HFF-Myc (cell line): ENCODE data around the gene TMEM144.
A peak's percentile ranks its signal among the peaks of the same experiment; 100 is the strongest.

Source experiments
- DNase-seq: peaks from one replicate; pipeline ENCODE4 v3.0.0-alpha.2; 2011; ENCODE audit warnings: low read depth; ENCODE audit errors: extremely low read depth
- H3K4me3 ChIP-seq: replicated peaks from 2 replicates; pipeline ENCODE4 v1.5.1; 2011; ENCODE audit warnings: low read depth, mild to moderate bottlenecking, control low read depth, low read length
- CTCF ChIP-seq: IDR thresholded peaks from 2 replicates; pipeline ENCODE4 v1.5.1; 2012; ENCODE audit warnings: mild to moderate bottlenecking, low read depth, low read length, control low read depth; ENCODE audit errors: missing control alignments

TMEM144 gene

GRCh38 chr4:158254292-158254691, 44.0 kb downstream of the TMEM144 start:
- no peak for DNase-seq
- no peak overlapping the region for H3K4me3 ChIP-seq
- TF ChIP-seq CTCF, result no peak

- H3K4me3 ChIP-seq, result no peak overlapping the region
- peak; percentile 11 for DNase-seq
- TF ChIP-seq CTCF, result peak; percentile 59
These were observed 45.5 kb downstream of the TMEM144 start for GRCh38 chr4:158255727-158256324.

GRCh38 chr4:158259955-158260575, 49.8 kb downstream of the TMEM144 start:
- DNase-seq, result peak; percentile 19
- no peak overlapping the region for H3K4me3 ChIP-seq
- TF ChIP-seq CTCF, result no peak

GRCh38 chr4:158261480-158261879, 51.2 kb downstream of the TMEM144 start:
- no peak for TF ChIP-seq CTCF
- no peak for DNase-seq
- H3K4me3 ChIP-seq, result no peak overlapping the region

- no peak overlapping the region for H3K4me3 ChIP-seq
- no peak for TF ChIP-seq CTCF
- DNase-seq, result no peak
These were observed 58.3 kb downstream of the TMEM144 start for GRCh38 chr4:158268553-158268952.

- no peak for TF ChIP-seq CTCF
- DNase-seq, result no peak
- no peak overlapping the region for H3K4me3 ChIP-seq
These were observed 64.3 kb downstream of the TMEM144 start for GRCh38 chr4:158274636-158275035.
